DOHH2 (cell line): ENCODE results near the gene TRIM63.

Source experiments
- H3F3A ChIP-seq: fragments of 200-600 bp; sonication (generic), shearing (Covaris generic); 2 replicates; pipeline ENCODE4 v1.6.0; 2016; ENCODE audit warnings: antibody characterized with exemption, mild to moderate bottlenecking; ENCODE audit not compliant: control insufficient read depth, insufficient read depth
- H3K27ac ChIP-seq: fragments of 200-600 bp; sonication (generic); 2 replicates; pipeline ENCODE4 v1.5.1; 2014; ENCODE audit warnings: low read depth, mild to moderate bottlenecking, low read length, moderate library complexity
- H3K27me3 ChIP-seq: fragments of 200-600 bp; sonication (generic); 2 replicates; pipeline ENCODE4 v1.6.1; 2014; ENCODE audit warnings: mild to moderate bottlenecking, low read length, mixed read lengths; ENCODE audit not compliant: control insufficient read depth
- H3K36me3 ChIP-seq: fragments of 200-600 bp; sonication (generic); 2 replicates; pipeline ENCODE4 v1.6.1; 2014; ENCODE audit warnings: mild to moderate bottlenecking, low read length, moderate library complexity, mixed read lengths; ENCODE audit not compliant: control insufficient read depth
- H3K4me1 ChIP-seq: fragments of 200-600 bp; sonication (generic); 2 replicates; pipeline ENCODE4 v1.6.1; 2014; ENCODE audit warnings: mild to moderate bottlenecking, low read length, mixed read lengths; ENCODE audit not compliant: control insufficient read depth
- H3K4me2 ChIP-seq: fragments of 200-600 bp; sonication (generic); 2 replicates; pipeline ENCODE4 v1.6.0; 2014; ENCODE audit warnings: mild to moderate bottlenecking, low read length, moderate library complexity
- H3K4me3 ChIP-seq: fragments of 200-600 bp; sonication (generic); 2 replicates; pipeline ENCODE4 v1.5.1; 2014; ENCODE audit warnings: mild to moderate bottlenecking, low read length, mixed read lengths
- H3K79me2 ChIP-seq: fragments of 200-600 bp; sonication (generic); 2 replicates; pipeline ENCODE4 v1.6.1; 2014; ENCODE audit warnings: mild to moderate bottlenecking, low read length, mixed read lengths; ENCODE audit not compliant: control insufficient read depth
- H3K9me2 ChIP-seq: fragments of 200-600 bp; sonication (generic); replicated peaks from 2 replicates; pipeline ENCODE4 v1.6.1; 2014; ENCODE audit warnings: mild to moderate bottlenecking, low read length, mixed read lengths; ENCODE audit not compliant: control insufficient read depth
- H3K9me3 ChIP-seq: fragments of 200-600 bp; sonication (generic); 2 replicates; pipeline ENCODE4 v1.6.1; 2014; ENCODE audit warnings: antibody characterized with exemption, low read length, mixed read lengths; ENCODE audit not compliant: control insufficient read depth, insufficient read depth
- H4K20me1 ChIP-seq: fragments of 200-600 bp; sonication (generic); 2 replicates; pipeline ENCODE4 v1.6.0; 2014; ENCODE audit warnings: low read depth, mild to moderate bottlenecking, antibody characterized with exemption, low read length, moderate library complexity; ENCODE audit not compliant: control insufficient read depth, insufficient read depth
- CTCF ChIP-seq: fragments of 200-600 bp; sonication (generic); IDR thresholded peaks from one replicate; pipeline ENCODE4 v1.5.1; 2014; ENCODE audit warnings: antibody characterized with exemption, mild to moderate bottlenecking, low read depth, low read length; ENCODE audit not compliant: poor library complexity, severe bottlenecking
- EZH2phosphoT487 ChIP-seq: fragments of 200-600 bp; sonication (generic); IDR thresholded peaks from 2 replicates; pipeline ENCODE4 v1.6.1; 2017; ENCODE audit warnings: borderline replicate concordance, mild to moderate bottlenecking, antibody characterized with exemption, low read length, moderate library complexity, mixed read lengths

The TRIM63 gene

GRCh38 chr1:26029054-26029863 lies 38.2 kb downstream of the TRIM63 start:
- H3K4me3 ChIP-seq, result no peak overlapping the region
- no peaks in the 10 kb centered on the region for H4K20me1 ChIP-seq
- H3K4me2 ChIP-seq, result no peak overlapping the region
- no peaks in the 10 kb centered on the region for H3F3A ChIP-seq
- no peaks in the 10 kb centered on the region for H3K36me3 ChIP-seq
- H3K9me3 ChIP-seq, result no peaks in the 10 kb centered on the region
- H3K27me3 ChIP-seq, result peaks cover 9% of the 10 kb centered on the region
- no peak for TF ChIP-seq CTCF
- TF ChIP-seq EZH2phosphoT487, result no peak
- H3K4me1 ChIP-seq, result no peaks in the 10 kb centered on the region
- H3K79me2 ChIP-seq, result no peaks in the 10 kb centered on the region
- no peaks in the 10 kb centered on the region for H3K9me2 ChIP-seq
- H3K27ac ChIP-seq, result no peak overlapping the region

- Histone ChIP-seq H3F3A (no peaks in the 10 kb centered on the region), H3K4me3 (no peak overlapping the region), H3K9me3 (no peaks in the 10 kb centered on the region), H4K20me1 (no peaks in the 10 kb centered on the region), H3K9me2 (no peaks in the 10 kb centered on the region), H3K27me3 (peaks cover 8% of the 10 kb centered on the region), H3K36me3 (no peaks in the 10 kb centered on the region), H3K4me1 (no peaks in the 10 kb centered on the region), H3K4me2 (no peak overlapping the region), H3K27ac (no peak overlapping the region), H3K79me2 (no peaks in the 10 kb centered on the region)
- no peak for TF ChIP-seq EZH2phosphoT487
- TF ChIP-seq CTCF, result no peak
Observed at GRCh38 chr1:26028490-26028980, 38.9 kb downstream of the TRIM63 start.

- Histone ChIP-seq H3K36me3 (no peaks in the 10 kb centered on the region), H4K20me1 (no peaks in the 10 kb centered on the region), H3K4me1 (no peaks in the 10 kb centered on the region), H3K27me3 (peaks cover 10% of the 10 kb centered on the region), H3K9me3 (no peaks in the 10 kb centered on the region), H3F3A (no peaks in the 10 kb centered on the region), H3K4me2 (no peak overlapping the region), H3K27ac (no peak overlapping the region), H3K9me2 (no peaks in the 10 kb centered on the region), H3K79me2 (no peaks in the 10 kb centered on the region), H3K4me3 (no peak overlapping the region)
- no peak for TF ChIP-seq CTCF
- no peak for TF ChIP-seq EZH2phosphoT487
Observed at GRCh38 chr1:26027716-26028489, 39.5 kb downstream of the TRIM63 start.
